ENCODE results near the gene GHRH. TPM values are rescaled to one million over a fixed set of nuclear protein-coding genes. Genes with fewer than 3 reads are reported as not detected.

The GHRH gene
- total and polyA plus RNA-seq, 4 donors, result not detected

DNA sequence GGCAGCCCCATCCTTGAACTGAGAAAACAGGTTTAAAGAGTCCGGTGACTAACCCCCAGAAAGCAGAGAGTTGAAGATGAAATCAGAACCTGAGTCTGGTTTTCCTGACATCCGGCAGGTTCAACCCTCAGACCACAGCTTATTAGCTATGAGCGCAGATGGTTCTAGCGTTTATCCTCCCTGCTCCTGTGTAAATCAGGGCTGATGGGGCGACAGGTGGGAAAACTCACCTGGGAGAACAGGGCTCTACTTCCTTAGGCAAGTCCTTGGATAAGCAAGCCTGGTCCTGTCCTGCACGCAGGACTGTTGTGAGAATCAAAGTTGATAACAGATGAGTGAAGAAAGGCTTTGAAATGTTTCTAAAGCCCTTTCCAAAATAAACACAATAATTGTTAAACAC lies 31.4 kb downstream of the GHRH start:
- WGBS, result 97% methylated on average over 6 of the region's 6 CpGs
- no peak for DNase-seq (ENCODE audit: low spot score)

DNA sequence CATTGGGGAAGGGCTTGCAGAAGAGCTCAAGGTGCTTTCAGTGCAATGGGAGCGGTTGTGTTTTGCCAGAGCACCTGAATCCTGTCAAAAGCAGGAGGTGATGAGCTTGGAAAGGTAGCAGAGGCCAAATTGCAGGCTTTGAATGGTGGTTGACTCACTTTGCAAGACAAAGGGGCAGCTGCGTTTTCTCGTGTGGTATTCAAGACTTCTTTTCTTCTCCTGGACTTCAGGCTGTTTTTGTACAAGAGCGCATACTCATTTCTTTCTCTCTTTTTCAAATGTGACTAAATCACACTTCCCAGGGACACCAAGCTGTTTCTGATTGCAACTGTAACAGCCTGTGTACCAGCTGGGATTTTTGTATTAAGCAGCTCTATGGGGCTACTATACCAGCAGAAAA lies 32.3 kb downstream of the GHRH start:
- no peaks in the 10 kb centered on the region for H3K27me3 ChIP-seq (ENCODE audit: control insufficient read depth in 4 of 4, insufficient read depth in 4 of 4, low read length in 3 of 4)

More for the DNA sequence above, 31.4 kb downstream of the GHRH start:
- TF ChIP-seq JUND (IDR thresholded peaks at IDR 0.05), result no peak
- Histone ChIP-seq H3K9ac (ENCODE audit: low read depth in 1 of 2, low read length in 2 of 2) (no peak overlapping the region), H3K36me3 (ENCODE audit: control insufficient read depth in 4 of 4, insufficient read depth in 3 of 4, low read depth in 1 of 4, low read length in 3 of 4) (peaks cover 6 to 94% (median 79%) of the 10 kb centered on the region in 4 donors), H3K4me3 (ENCODE audit: low read depth in 1 of 3, low read length in 3 of 3) (no peak overlapping the region), H3K27me3 (ENCODE audit: control insufficient read depth in 4 of 4, insufficient read depth in 4 of 4, low read length in 3 of 4) (no peaks in the 10 kb centered on the region), H3K27ac (ENCODE audit: low read depth in 1 of 2, low read length in 2 of 2) (no peak overlapping the region), H3K9me3 (ENCODE audit: control insufficient read depth in 4 of 4, low read length in 3 of 4) (no peaks in the 10 kb centered on the region), H3K4me1 (ENCODE audit: control insufficient read depth in 4 of 4, insufficient read depth in 4 of 4, low read length in 3 of 4) (no peaks in the 10 kb centered on the region)

DNA sequence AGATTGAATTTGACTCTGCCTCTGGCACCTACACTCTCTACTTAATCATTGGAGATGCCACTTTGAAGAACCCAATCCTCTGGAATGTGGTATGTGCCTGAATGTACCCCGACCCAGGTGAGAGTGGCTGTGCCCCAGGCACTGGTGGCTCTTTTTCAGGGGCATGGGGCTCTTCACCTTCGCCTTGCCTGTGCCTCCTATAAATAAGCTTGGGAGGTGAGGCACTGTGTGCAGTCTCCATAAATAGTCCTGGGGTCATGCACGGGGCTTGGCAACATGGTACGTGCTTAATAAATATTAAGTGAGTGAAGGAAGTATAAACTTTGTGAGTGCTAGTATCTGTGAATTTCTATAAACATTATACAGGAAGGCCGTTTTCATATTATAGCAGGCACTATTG lies 33.0 kb downstream of the GHRH start:
- no peak for DNase-seq (ENCODE audit: low spot score)
- H3K36me3 ChIP-seq (ENCODE audit: control insufficient read depth in 4 of 4, insufficient read depth in 3 of 4, low read depth in 1 of 4, low read length in 3 of 4), result peaks cover 4 to 96% (median 85%) of the 10 kb centered on the region in 4 donors
- WGBS, result 95% methylated on average over 5 of the region's 5 CpGs
- H3K4me3 ChIP-seq (ENCODE audit: low read depth in 1 of 3, low read length in 3 of 3), result no peak overlapping the region
- no peaks in the 10 kb centered on the region for H3K9me3 ChIP-seq (ENCODE audit: control insufficient read depth in 4 of 4, low read length in 3 of 4)
- H3K27me3 ChIP-seq (ENCODE audit: control insufficient read depth in 4 of 4, insufficient read depth in 4 of 4, low read length in 3 of 4), result no peaks in the 10 kb centered on the region
- no peaks in the 10 kb centered on the region for H3K4me1 ChIP-seq (ENCODE audit: control insufficient read depth in 4 of 4, insufficient read depth in 4 of 4, low read length in 3 of 4)
- H3K27ac ChIP-seq (ENCODE audit: low read depth in 1 of 2, low read length in 2 of 2), result no peak overlapping the region
- H3K9ac ChIP-seq (ENCODE audit: low read depth in 1 of 2, low read length in 2 of 2), result no peak overlapping the region
- TF ChIP-seq, protein P1, sequence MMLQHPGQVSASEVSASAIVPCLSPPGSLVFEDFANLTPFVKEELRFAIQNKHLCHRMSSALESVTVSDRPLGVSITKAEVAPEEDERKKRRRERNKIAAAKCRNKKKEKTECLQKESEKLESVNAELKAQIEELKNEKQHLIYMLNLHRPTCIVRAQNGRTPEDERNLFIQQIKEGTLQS (IDR thresholded peaks at IDR 0.05), result no peak
- TF ChIP-seq, protein P2, sequence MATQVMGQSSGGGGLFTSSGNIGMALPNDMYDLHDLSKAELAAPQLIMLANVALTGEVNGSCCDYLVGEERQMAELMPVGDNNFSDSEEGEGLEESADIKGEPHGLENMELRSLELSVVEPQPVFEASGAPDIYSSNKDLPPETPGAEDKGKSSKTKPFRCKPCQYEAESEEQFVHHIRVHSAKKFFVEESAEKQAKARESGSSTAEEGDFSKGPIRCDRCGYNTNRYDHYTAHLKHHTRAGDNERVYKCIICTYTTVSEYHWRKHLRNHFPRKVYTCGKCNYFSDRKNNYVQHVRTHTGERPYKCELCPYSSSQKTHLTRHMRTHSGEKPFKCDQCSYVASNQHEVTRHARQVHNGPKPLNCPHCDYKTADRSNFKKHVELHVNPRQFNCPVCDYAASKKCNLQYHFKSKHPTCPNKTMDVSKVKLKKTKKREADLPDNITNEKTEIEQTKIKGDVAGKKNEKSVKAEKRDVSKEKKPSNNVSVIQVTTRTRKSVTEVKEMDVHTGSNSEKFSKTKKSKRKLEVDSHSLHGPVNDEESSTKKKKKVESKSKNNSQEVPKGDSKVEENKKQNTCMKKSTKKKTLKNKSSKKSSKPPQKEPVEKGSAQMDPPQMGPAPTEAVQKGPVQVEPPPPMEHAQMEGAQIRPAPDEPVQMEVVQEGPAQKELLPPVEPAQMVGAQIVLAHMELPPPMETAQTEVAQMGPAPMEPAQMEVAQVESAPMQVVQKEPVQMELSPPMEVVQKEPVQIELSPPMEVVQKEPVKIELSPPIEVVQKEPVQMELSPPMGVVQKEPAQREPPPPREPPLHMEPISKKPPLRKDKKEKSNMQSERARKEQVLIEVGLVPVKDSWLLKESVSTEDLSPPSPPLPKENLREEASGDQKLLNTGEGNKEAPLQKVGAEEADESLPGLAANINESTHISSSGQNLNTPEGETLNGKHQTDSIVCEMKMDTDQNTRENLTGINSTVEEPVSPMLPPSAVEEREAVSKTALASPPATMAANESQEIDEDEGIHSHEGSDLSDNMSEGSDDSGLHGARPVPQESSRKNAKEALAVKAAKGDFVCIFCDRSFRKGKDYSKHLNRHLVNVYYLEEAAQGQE (IDR thresholded peaks at IDR 0.05), result no peak
- no peak for TF ChIP-seq RXRA (IDR thresholded peaks at IDR 0.05)
- TF ChIP-seq HNF4G (IDR thresholded peaks at IDR 0.05), result no peak
- TF ChIP-seq, protein P3, sequence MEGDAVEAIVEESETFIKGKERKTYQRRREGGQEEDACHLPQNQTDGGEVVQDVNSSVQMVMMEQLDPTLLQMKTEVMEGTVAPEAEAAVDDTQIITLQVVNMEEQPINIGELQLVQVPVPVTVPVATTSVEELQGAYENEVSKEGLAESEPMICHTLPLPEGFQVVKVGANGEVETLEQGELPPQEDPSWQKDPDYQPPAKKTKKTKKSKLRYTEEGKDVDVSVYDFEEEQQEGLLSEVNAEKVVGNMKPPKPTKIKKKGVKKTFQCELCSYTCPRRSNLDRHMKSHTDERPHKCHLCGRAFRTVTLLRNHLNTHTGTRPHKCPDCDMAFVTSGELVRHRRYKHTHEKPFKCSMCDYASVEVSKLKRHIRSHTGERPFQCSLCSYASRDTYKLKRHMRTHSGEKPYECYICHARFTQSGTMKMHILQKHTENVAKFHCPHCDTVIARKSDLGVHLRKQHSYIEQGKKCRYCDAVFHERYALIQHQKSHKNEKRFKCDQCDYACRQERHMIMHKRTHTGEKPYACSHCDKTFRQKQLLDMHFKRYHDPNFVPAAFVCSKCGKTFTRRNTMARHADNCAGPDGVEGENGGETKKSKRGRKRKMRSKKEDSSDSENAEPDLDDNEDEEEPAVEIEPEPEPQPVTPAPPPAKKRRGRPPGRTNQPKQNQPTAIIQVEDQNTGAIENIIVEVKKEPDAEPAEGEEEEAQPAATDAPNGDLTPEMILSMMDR (IDR thresholded peaks at IDR 0.05; ENCODE audit: low read depth, low read length, missing input control), result no peak
- TF ChIP-seq YY1 (IDR thresholded peaks at IDR 0.05), result no peak
- TF ChIP-seq FOXA1 (IDR thresholded peaks at IDR 0.05), result no peak
- no peak for TF ChIP-seq NR2F2 (IDR thresholded peaks at IDR 0.05)
- TF ChIP-seq, protein P4, sequence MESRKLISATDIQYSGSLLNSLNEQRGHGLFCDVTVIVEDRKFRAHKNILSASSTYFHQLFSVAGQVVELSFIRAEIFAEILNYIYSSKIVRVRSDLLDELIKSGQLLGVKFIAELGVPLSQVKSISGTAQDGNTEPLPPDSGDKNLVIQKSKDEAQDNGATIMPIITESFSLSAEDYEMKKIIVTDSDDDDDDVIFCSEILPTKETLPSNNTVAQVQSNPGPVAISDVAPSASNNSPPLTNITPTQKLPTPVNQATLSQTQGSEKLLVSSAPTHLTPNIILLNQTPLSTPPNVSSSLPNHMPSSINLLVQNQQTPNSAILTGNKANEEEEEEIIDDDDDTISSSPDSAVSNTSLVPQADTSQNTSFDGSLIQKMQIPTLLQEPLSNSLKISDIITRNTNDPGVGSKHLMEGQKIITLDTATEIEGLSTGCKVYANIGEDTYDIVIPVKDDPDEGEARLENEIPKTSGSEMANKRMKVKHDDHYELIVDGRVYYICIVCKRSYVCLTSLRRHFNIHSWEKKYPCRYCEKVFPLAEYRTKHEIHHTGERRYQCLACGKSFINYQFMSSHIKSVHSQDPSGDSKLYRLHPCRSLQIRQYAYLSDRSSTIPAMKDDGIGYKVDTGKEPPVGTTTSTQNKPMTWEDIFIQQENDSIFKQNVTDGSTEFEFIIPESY (IDR thresholded peaks at IDR 0.05), result no peak
- no peak for TF ChIP-seq GABPA (IDR thresholded peaks at IDR 0.05 in 1 of 2, conservative IDR thresholded peaks at IDR 0.05 in 1 of 2)
- no peak for TF ChIP-seq JUND (IDR thresholded peaks at IDR 0.05)

More for the DNA sequence above, 32.3 kb downstream of the GHRH start:
- Histone ChIP-seq H3K27ac (ENCODE audit: low read depth in 1 of 2, low read length in 2 of 2) (no peak overlapping the region), H3K9me3 (ENCODE audit: control insufficient read depth in 4 of 4, low read length in 3 of 4) (no peaks in the 10 kb centered on the region), H3K9ac (ENCODE audit: low read depth in 1 of 2, low read length in 2 of 2) (no peak overlapping the region), H3K4me3 (ENCODE audit: low read depth in 1 of 3, low read length in 3 of 3) (no peak overlapping the region), H3K4me1 (ENCODE audit: control insufficient read depth in 4 of 4, insufficient read depth in 4 of 4, low read length in 3 of 4) (no peaks in the 10 kb centered on the region), H3K36me3 (ENCODE audit: control insufficient read depth in 4 of 4, insufficient read depth in 3 of 4, low read depth in 1 of 4, low read length in 3 of 4) (peaks cover 4 to 96% (median 82%) of the 10 kb centered on the region in 4 donors)
- TF ChIP-seq, protein P1 (IDR thresholded peaks at IDR 0.05), result no peak
- no peak for TF ChIP-seq HNF4G (IDR thresholded peaks at IDR 0.05)
- no peak for TF ChIP-seq NR2F2 (IDR thresholded peaks at IDR 0.05)
- no peak for TF ChIP-seq RXRA (IDR thresholded peaks at IDR 0.05)
- TF ChIP-seq GABPA (IDR thresholded peaks at IDR 0.05 in 1 of 2, conservative IDR thresholded peaks at IDR 0.05 in 1 of 2), result no peak
- TF ChIP-seq, protein P2 (IDR thresholded peaks at IDR 0.05), result no peak
- no peak for TF ChIP-seq JUND (IDR thresholded peaks at IDR 0.05)
- TF ChIP-seq FOXA1 (IDR thresholded peaks at IDR 0.05), result no peak
- no peak for DNase-seq (ENCODE audit: low spot score)
- 94% methylated on average over 4 of the region's 4 CpGs for WGBS

Data from liver (tissue), 9 donors.